GM12865 (cell line): ENCODE measurements around the gene CNTN2.

ENCODE experiments used
- DNase-seq: peaks from one replicate; pipeline ENCODE4 v3.0.0; 2010; ENCODE audit warnings: low read depth
- H3K4me3 ChIP-seq: 2 replicates; pipeline ENCODE4 v1.5.1; 2011; ENCODE audit warnings: mild to moderate bottlenecking, low read depth, low read length, control low read depth
- TF ChIP-seq, protein P1 (sequence below): IDR thresholded peaks from 2 replicates; pipeline ENCODE4 v1.5.1; 2011; ENCODE audit warnings: low read length, control low read depth, low read depth, inconsistent platforms; ENCODE audit not compliant: insufficient read depth; ENCODE audit errors: missing control alignments

Gene CNTN2

DNA sequence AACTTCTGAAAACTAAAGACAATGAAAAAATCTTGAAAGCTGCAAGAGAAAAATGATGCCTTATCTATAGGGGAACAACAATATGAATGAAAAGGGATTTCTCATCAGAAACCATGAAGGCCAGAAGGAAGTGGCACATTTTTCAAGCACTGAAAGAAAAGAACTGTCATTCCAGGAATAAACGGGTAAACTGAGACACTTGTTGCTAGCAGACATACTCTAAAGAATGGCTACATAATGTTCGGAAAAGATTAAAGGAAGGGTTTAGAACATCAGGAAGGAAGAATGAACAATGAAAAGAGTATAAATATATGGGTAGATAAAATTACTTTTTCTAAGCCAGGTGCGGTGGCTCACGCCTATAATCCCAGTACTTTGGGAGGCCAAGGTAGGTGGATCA, 64.3 kb downstream of the CNTN2 start:
- TF ChIP-seq, protein P1, sequence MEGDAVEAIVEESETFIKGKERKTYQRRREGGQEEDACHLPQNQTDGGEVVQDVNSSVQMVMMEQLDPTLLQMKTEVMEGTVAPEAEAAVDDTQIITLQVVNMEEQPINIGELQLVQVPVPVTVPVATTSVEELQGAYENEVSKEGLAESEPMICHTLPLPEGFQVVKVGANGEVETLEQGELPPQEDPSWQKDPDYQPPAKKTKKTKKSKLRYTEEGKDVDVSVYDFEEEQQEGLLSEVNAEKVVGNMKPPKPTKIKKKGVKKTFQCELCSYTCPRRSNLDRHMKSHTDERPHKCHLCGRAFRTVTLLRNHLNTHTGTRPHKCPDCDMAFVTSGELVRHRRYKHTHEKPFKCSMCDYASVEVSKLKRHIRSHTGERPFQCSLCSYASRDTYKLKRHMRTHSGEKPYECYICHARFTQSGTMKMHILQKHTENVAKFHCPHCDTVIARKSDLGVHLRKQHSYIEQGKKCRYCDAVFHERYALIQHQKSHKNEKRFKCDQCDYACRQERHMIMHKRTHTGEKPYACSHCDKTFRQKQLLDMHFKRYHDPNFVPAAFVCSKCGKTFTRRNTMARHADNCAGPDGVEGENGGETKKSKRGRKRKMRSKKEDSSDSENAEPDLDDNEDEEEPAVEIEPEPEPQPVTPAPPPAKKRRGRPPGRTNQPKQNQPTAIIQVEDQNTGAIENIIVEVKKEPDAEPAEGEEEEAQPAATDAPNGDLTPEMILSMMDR, result no peak
- no peak overlapping the region for H3K4me3 ChIP-seq
- DNase-seq, result no peak

- no peak for DNase-seq
- TF ChIP-seq, protein P1, result no peak
- no peak overlapping the region for H3K4me3 ChIP-seq
Observed at GRCh38 chr1:205108464-205108863, 65.5 kb downstream of the CNTN2 start.

GRCh38 chr1:205109269-205109668, 66.3 kb downstream of the CNTN2 start:
- TF ChIP-seq, protein P1, result no peak
- no peak overlapping the region for H3K4me3 ChIP-seq

DNA sequence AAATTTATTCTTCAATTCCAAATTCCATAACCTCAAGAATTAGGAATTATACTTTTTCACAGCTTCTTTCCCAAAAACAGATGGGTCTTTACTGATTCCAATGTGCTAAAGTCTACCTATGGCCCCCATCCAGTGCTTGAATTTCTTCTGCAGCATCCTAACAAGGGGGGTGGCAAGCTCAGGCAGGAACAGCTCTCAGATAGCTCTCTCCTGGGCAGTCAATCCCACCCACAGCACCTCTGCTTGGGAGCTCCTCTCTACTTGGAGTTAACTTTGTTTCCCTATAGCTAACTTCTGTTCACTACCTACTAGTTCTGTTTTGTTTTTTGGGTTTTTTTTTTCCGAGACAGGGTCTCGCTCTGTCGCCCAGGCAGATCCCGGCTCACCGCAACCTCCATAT, 66.7 kb downstream of the CNTN2 start:
- no peak overlapping the region for H3K4me3 ChIP-seq
- TF ChIP-seq, protein P1, result no peak
- DNase-seq, result no peak

More at GRCh38 chr1:205109269-205109668, 66.3 kb downstream of the CNTN2 start:
- DNase-seq, result no peak

DNA sequence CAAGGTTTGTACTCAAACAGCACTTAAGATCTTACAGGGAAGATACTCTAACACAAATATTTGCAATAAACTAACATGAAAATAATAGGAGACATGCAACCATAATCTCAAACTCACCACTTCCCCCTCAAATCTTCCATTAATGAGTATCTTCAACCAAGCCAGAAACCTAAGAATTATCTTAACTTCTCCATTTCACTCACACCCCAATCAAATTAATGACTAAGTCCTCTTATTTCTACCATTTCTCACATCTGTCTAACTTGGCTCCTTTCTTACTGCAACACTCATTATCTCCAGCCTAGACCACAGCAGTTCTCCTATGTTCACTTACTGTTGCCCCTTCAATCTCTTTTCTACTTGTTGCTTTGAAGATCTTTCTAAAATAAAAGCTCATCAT, 68.3 kb downstream of the CNTN2 start:
- DNase-seq, result no peak
- no peak overlapping the region for H3K4me3 ChIP-seq
- TF ChIP-seq, protein P1, result no peak

DNA sequence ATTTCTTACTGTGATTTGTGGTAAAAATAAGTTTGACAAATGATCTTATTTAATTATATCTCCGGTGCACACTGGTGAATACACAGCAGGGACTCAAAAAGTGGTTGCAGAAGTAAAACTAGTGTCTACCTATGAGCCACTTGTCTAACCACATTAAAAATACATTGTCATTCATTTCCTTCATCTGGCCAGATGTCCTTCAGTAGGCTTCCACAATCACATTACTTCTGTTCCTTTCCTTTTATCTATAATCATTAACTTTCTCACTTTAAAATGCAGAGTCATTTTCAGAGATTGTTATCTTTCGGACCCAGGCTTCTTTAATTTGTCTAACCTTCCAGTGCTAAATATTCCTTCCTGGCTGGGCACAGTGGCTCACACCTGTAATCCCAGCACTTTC, 75.7 kb downstream of the CNTN2 start:
- TF ChIP-seq, protein P1, result no peak
- no peak overlapping the region for H3K4me3 ChIP-seq
- DNase-seq, result no peak

DNA sequence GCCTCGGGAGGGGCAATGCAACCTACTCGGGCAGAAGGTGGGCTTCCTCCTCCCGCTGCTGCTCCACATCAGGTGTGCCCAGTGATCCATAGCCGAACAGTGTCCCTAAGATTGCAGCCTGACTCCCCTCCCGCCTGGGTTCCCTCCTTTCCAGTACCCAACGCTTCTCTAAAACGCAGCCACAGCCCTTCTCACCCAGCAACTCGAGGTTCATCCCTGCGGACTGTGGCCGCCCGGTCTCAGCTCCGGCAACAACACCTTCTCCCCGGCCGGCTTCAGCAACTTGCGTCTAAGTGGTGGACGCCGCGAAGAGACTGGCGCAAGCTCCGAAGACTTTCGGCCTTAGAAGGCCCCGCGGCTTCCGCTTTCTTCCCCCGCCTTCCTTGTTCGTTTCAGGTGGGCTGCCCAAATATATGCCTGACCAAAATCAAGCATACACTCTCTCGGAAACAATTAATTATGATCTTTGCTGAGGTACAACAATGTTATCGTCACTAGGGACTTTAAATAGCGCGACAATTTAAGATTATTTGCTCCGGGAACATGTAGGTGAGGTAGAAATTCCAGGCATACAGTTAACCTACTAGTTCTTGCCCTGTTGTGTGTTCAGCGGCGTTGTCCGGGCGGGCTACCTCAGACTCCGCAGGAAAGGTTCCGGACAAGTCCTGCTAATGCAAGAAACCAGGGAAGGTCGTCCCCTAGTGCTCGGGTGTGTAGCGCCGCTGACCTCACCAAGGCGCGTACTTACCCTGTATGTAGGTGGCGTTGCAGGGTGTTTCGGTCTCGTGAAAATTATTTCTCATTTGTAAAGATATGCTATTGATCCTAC, 78.9 kb downstream of the CNTN2 start, which contains the start of gene RBBP5:
RBBP5 (minus strand) TSS at position 319 of the 829 bp plus-strand sequence; CDS start at position 214, 105 bp downstream.
- peak; percentile 99 for DNase-seq
- TF ChIP-seq, protein P1, result peak; percentile 75
- peak within 1 kb of the TSS; percentile 85 for H3K4me3 ChIP-seq
